ENCODE data around the gene RTN4R.

The RTN4R gene

DNA sequence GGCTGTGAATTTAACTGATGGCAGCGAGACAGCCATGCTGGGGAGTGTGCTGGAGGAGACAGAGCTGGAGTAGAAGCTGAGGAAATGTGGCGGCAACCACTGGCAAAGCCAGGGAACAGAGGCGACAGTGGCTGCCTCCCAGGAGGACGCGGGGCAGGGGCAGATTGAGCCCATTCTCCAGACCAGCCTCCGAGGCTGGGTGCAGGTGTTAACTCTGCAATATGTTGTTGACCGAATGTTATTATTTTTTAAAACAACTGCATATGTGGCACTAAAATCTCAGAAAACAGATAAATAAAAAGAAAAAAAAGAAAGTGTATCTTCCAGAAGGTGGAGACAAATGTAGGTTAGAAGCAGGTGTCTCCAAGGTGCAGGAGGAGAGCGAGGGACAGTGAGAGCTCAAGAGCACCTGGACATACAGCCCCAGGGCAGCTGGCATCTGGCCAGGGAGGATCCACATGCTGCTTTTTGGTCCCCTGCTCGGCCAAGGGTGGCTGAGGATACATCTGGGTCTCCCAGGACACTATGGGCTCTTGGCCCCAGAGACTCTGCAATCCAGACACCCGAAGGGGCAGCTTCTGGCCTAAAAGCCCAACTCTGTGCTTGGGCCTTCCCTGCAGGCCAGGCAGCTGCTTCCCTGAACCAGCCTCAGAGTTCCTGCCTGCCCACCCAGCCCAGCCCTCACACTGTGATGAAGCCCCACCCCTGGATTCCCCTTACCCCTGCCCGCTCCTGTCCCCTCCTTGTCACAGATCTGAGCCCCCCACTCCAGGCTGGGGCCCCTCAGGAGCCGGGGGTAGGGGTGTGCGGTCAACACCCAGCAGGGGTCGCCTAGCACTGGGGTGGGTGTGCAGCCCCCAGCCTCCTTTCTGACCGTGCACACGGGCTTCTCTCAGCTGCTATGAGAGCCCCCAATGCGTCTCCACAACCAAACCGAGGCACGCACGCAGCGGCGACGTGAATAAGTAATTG is 12.9 kb downstream of the RTN4R start:
- no peak for DNase-seq

DNA sequence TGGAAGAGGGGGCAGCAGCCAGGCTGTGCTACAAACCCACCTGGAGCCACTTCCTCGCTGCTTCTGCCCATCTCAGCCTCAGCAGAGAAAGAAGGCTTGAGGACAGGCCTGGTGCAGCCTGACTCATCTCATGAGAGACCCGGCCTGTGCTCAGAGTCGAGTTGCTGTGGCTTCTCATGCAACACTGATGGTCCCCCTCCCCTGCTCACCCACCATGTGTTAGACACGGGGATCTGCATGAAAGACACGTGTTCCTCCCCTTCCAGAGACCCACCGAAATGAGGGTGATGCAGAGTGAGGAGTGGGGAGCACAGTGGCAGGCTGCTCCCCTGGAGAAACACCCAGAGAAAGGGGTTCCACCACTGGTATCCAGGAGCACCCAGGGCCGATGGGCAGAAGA is 15.0 kb downstream of the RTN4R start:
- no peak for DNase-seq

GRCh38 chr22:20251981-20252380 is 16.1 kb downstream of the RTN4R start:
- no peak for DNase-seq

- DNase-seq: no peak
Measured at GRCh38 chr22:20251491-20251890, 16.6 kb downstream of the RTN4R start.

DNA sequence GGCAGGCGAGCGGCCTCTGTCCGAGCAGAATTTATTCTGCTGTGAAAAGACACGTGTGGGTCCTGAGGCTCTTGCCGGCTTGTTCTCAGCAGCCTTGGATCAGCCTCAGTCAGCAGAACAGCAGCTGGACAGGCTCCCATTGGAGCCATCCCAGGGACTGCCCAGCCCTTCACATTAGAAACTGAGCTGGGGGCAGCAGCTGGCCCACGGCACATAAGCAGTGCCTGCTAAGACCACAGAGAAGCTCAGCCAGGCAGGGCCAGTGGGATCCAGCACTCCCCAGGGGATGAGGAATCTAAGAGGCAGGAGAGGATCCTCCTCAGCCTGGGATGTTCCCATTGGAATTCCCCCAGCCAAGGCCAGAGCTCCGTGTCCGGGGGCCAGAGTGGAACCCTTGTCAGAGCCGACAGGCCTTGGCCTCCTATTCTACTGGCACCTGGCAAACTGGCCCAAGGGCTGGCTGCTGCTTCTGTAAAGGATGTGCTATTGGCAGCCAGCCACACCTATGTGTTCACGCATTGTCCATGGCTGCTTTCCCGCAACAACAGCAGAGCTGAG is 18.2 kb downstream of the RTN4R start:
- DNase-seq: no peak

- DNase-seq: no peak
Measured at GRCh38 chr22:20248461-20248978, 19.6 kb downstream of the RTN4R start.

- no peak for DNase-seq
Measured at GRCh38 chr22:20247608-20248171, 20.4 kb downstream of the RTN4R start.

GRCh38 chr22:20247010-20247505 is 21.1 kb downstream of the RTN4R start:
- no peak for DNase-seq

DNA sequence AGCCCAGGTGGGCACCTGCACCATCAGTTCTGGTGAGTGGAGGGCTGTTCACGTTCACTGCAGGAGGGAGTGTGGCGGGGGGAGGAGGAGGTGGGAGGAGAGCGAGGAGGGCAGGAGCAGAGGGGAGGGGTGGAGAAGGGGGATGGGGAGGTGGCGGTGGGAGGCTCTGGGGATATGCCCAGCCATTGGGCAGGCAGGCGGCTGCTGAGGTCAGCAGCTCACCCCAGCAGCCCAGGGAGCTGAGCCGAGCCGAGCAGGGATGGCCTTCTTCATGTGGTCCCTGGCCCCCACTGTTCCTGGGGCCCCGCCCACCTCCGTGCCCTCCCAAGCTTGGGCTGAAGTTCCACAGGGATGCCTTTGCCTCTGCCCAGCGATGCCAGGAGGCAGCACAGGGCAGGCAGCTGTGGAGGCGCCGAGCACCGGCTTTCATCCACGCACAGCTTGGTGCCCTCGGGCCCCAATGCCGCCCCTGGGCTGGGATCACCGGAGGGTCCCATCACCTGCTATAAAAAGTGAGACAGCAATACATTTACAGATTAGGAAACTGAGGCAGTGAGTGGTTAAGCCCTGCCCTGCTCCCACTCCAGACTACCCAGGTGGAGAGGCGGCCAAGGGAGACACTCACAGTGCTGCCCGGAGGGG is 21.6 kb downstream of the RTN4R start:
- DNase-seq: no peak

DNA sequence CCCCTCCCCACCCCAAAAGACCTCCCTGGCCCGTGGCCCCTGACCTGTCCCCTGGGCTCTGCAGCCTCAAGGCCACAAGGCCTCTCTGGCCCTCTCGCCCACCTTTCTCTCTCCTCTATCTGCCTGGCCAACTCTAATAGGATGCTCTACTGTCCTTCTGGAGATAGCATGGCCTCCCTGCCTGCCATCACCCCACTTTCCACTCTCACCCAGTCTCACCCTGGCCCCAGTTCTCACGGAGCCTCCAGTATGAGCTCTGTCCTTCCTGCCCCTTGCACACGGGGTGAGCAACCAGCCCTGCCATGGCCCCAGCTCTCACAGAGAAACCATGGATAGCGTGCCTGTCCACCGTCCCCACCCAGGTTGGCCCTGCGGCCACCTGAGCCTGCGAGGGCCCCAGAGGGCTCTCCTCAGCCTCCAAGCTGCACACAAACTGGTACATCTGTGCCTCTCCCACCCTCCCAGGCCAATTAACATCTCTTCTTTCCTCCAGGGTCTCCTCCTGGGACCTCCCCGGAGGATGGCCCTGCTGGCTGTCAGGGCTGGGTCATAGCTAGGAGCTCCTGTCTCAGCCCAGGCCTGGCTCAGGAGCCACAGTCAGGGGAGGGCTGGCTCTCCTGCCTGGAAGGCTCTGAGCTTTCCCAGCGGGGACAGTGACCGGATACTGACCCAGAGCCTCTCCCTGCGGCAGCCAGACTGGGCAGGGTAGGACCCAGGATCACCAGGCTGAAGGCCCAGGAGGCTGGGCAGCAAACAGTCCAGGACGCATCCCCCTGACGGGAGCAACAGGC is 22.3 kb downstream of the RTN4R start:
- DNase-seq: no peak

DNA sequence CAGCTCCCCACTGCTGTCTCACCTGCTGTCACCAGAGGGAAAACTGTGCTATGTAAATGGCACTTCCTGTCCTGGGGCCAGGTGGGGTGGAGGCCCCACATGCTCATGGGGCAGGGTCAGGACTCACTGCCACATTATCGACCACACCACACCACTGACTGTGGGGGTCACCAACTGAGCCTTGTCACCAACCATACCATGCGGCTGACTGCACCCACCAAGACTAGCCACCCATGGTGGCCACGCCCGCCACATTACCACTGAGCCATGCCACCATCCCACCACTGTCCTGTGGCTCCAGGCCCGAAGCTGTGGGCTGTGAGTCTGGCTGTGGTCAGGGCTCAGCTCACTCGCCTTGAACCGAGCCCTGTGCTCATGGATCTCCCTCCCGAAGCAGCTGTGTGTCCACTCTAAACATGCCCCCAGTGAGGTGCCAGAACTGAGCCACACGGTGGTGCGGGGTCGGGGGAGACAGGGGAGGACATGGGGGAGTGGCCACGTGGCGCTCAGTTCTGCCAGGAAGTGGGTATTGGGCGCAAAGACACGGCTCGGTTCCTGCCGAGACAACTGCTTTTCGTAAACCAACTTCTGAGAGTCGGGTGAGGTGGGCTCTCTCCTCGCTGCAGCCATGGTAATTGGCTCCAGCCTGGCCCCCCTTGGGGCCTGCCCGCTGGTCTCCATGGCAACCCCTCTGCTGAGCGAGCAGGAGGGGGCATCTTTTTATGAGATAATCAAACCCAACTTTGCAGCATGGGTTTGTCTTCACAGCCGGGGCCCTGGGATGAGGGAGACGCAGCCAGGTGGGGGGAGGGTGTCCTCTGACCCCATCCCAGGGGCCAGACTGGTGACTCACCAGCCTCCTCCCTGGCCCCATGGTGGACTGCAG is 23.2 kb downstream of the RTN4R start:
- no peak for DNase-seq

GRCh38 chr22:20244250-20244648 is 23.9 kb downstream of the RTN4R start:
- no peak for DNase-seq

GRCh38 chr22:20243537-20244249 is 24.4 kb downstream of the RTN4R start:
- peak; percentile 11 for DNase-seq

- no peak for DNase-seq
Measured at GRCh38 chr22:20243176-20243536, 25.0 kb downstream of the RTN4R start.

DNA sequence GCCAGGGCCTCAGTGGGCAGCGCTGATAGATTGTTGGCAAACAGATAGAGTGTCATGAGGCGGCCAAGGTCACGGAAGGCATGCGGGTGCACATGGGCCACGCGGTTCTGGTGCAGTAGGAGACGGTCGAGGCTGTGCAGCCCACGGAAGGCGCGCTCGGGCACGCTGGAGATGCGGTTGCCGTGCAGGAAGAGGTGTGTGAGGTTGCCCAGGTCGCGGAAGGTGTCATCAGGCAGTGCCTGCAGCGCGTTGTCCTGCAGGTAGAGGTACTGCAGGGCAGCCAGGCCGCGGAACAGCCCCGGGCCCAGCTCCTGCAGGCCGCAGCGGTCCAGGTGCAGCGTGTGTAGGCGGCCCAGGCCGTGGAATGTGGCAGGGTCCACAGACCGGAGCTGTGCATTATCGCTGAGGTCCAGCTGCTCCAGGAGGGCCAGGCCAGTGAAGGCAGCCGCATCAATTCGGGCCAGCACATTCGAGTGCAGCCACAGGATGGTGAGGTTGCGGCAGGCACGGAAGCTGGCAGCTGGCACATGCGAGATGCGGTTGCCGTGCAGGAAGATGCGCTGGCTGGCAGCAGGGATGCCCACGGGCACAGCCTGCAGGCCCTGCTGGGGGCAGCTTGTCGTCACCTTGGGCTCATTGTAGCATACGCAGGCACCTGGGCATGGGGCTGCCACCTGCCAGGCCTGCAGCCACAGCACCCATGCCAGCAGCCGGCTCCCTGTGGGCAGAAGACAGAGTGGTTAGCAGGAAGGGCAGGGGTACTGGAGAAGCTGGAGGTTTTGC is 25.5 kb downstream of the RTN4R start:
- no peak for DNase-seq

DNA sequence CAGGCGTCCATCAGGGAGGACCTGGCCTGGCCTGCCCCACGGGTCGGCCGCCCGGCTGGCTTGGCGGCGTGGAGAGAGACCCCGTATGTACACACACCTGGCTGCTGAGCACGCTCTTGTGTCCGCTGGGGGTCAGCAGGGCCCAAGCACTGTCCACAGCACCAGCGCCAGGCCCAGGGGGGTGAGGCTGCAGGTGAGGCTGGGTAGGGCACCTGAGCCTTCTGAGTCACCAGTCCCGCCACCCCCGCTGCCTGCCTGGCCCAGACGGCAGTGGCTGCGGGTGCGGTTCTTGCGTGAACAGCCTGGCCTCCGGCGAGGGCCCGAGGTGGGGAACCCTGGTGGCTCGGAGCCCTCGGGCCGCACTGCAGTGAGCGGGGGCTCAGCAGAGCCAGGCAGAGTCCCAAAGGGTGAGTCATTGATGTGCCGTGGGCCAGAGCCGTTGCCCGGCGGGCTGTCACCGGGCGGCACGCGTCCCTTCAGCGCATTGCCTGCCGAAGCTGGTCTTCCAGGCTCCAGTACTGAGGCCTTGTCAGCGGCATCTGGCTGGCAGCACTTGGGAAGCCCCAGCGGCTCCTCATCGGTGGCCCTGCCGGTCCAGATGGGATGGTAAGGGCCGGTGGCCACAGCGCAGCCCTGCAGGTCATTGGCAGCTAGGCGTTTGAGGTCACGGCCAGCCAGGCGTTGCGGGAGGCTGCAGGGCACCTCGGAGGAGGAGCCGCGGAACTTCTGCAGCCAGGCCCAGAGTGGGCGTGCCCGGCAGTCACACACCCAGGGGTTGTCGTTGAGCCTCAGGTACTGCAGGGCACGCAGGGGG is 26.3 kb downstream of the RTN4R start:
- DNase-seq: no peak

DNA sequence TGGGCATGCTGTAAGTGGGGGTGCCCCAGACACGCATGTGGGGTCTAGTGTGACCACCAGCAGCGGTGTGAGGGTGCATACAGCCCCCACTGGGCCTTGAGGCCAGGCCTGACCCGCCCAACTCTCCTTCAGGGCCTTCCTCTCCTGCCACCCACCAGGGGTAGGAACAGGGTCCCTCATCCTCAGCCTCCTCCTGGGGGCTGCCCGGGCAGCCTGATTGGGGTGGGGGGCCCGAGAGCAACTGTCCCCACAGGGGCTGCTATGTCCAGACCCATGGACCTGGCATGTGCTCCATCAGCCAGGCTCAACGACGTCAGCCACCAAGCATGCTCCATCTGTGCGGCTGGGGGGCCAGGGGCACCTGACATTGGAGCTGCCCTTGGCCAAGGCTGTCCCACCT is 27.2 kb downstream of the RTN4R start:
- DNase-seq: no peak

GRCh38 chr22:20240447-20240764 is 27.7 kb downstream of the RTN4R start:
- DNase-seq: no peak
